Activated CD4-positive, alpha-beta T cell treated with anti-CD3 and anti-CD28 coated beads for 36 hours (primary cell): Measurements from ENCODE around the gene VEGFC. TPM values are rescaled to one million over a fixed set of nuclear protein-coding genes. Genes with fewer than 3 reads are reported as not detected.

ENCODE experiments used
- ATAC-seq: fragments of 200-7000 bp; cut with Tn5 transposase; one replicate; pipeline ENCODE4 v1.10.0; 2021; ENCODE audit warnings: mild to moderate bottlenecking, moderate library complexity
- CTCF ChIA-PET: fragments of 350-600 bp; sonication (Branson Sonifier 250); formaldehyde crosslinking; loops from one replicate; lab custom pipeline; 2021; ENCODE audit warnings: antibody characterized with exemption; lab: Charles Lee
- POLR2A ChIA-PET: fragments of 350-600 bp; sonication (Branson Sonifier 250); formaldehyde crosslinking; loops from one replicate; lab custom pipeline; 2021; ENCODE audit warnings: antibody characterized with exemption, inconsistent platforms; lab: Charles Lee
- DNase-seq: peaks from one replicate; pipeline ENCODE4 v3.0.0-alpha.2; 2020
- H3K27ac Mint-ChIP-seq: one replicate; pipeline ENCODE4 v1.8.0; 2021; ENCODE audit warnings: mixed read lengths
- H3K27me3 Mint-ChIP-seq: one replicate; pipeline ENCODE4 v1.8.0; 2021; ENCODE audit warnings: mixed read lengths
- H3K36me3 Mint-ChIP-seq: one replicate; pipeline ENCODE4 v1.8.0; 2021; ENCODE audit warnings: low read depth, mixed read lengths
- H3K4me1 Mint-ChIP-seq: one replicate; pipeline ENCODE4 v1.8.0; 2021; ENCODE audit warnings: mixed read lengths
- H3K4me3 Mint-ChIP-seq: one replicate; pipeline ENCODE4 v1.8.0; 2021; ENCODE audit warnings: mild to moderate bottlenecking, moderate library complexity, mixed read lengths
- H3K9me3 Mint-ChIP-seq: one replicate; pipeline ENCODE4 v1.8.0; 2021; ENCODE audit warnings: low read depth, mixed read lengths
- intact Hi-C, 2 experiments: fragments of 100-400 bp; cut with DNase I in 1 of 2; cut with micrococcal nuclease in 1 of 2; formaldehyde crosslinking; loops; one replicate each; pipeline versions ENCODE4 v1.14.2 to v1.15.1; 2022 to 2024; cut with DNase I, micrococcal nuclease
- total RNA-seq, 2 experiments: library from RNA; stranded (reverse); gene quantifications; one replicate each; pipeline ENCODE4 v1.2.3, GENCODE V29; 2021

VEGFC gene
- total RNA-seq, 2 experiments from 2014 or later, result not detected

- Mint-ChIP-seq H3K4me3 (no peak overlapping the region), H3K36me3 (no peaks in the 10 kb centered on the region), H3K4me1 (no peaks in the 10 kb centered on the region), H3K27ac (no peak overlapping the region), H3K27me3 (no peaks in the 10 kb centered on the region), H3K9me3 (peaks cover 2% of the 10 kb centered on the region)
- intact Hi-C loops, result no loop called here
- DNase-seq (no peak), ATAC-seq (no peak)
- ChIA-PET CTCF (interaction anchor here (1.0 kb wide), 1 partner anchor 70 kb away, joined by 3 read pairs; no protein-coding TSS in a partner anchor), POLR2A (no interaction called here)
These were observed 32.1 kb upstream of the VEGFC start for GRCh38 chr4:176824645-176825366.

GRCh38 chr4:176818531-176818930 lies 25.8 kb upstream of the VEGFC start:
- H3K27ac Mint-ChIP-seq, result no peak overlapping the region
- DNase-seq (no peak), ATAC-seq (no peak)
- POLR2A ChIA-PET, result no interaction called here
- CTCF ChIA-PET, result no interaction called here
- no peaks in the 10 kb centered on the region for H3K9me3 Mint-ChIP-seq
- H3K4me1 Mint-ChIP-seq, result no peaks in the 10 kb centered on the region
- H3K4me3 Mint-ChIP-seq, result no peak overlapping the region
- intact Hi-C loops, result no loop called here
- H3K27me3 Mint-ChIP-seq, result no peaks in the 10 kb centered on the region
- H3K36me3 Mint-ChIP-seq, result no peaks in the 10 kb centered on the region

- ChIA-PET POLR2A (no interaction called here), CTCF (no interaction called here)
- intact Hi-C loops, result no loop called here
- no peak overlapping the region for H3K27ac Mint-ChIP-seq
- DNase-seq, result no peak
- H3K27me3 Mint-ChIP-seq, result no peaks in the 10 kb centered on the region
- H3K9me3 Mint-ChIP-seq, result no peaks in the 10 kb centered on the region
- no peak for ATAC-seq
- H3K4me3 Mint-ChIP-seq, result no peak overlapping the region
- no peaks in the 10 kb centered on the region for H3K4me1 Mint-ChIP-seq
- no peaks in the 10 kb centered on the region for H3K36me3 Mint-ChIP-seq
These were observed 24.5 kb upstream of the VEGFC start for GRCh38 chr4:176817204-176817603.

GRCh38 chr4:176814770-176815169 lies 22.0 kb upstream of the VEGFC start:
- no peaks in the 10 kb centered on the region for H3K36me3 Mint-ChIP-seq
- H3K9me3 Mint-ChIP-seq, result no peaks in the 10 kb centered on the region
- DNase-seq, result no peak
- no peaks in the 10 kb centered on the region for H3K27me3 Mint-ChIP-seq
- no peak for ATAC-seq
- no peaks in the 10 kb centered on the region for H3K4me1 Mint-ChIP-seq
- no peak overlapping the region for H3K4me3 Mint-ChIP-seq
- H3K27ac Mint-ChIP-seq, result no peak overlapping the region
- ChIA-PET POLR2A (no interaction called here), CTCF (no interaction called here)
- intact Hi-C loops, result no loop called here

GRCh38 chr4:176810481-176811249 lies 17.9 kb upstream of the VEGFC start:
- intact Hi-C loops, result no loop called here
- Mint-ChIP-seq H3K4me3 (no peak overlapping the region), H3K9me3 (peaks cover 7% of the 10 kb centered on the region), H3K27me3 (no peaks in the 10 kb centered on the region), H3K27ac (no peak overlapping the region), H3K4me1 (no peaks in the 10 kb centered on the region), H3K36me3 (no peaks in the 10 kb centered on the region)
- CTCF ChIA-PET, result no interaction called here
- POLR2A ChIA-PET, result no interaction called here
- ATAC-seq (no peak), DNase-seq (no peak)

- ATAC-seq, result no peak
- H3K4me3 Mint-ChIP-seq, result no peak overlapping the region
- no peak overlapping the region for H3K27ac Mint-ChIP-seq
- CTCF ChIA-PET, result no interaction called here
- H3K4me1 Mint-ChIP-seq, result no peaks in the 10 kb centered on the region
- no peaks in the 10 kb centered on the region for H3K27me3 Mint-ChIP-seq
- peaks cover 7% of the 10 kb centered on the region for H3K9me3 Mint-ChIP-seq
- no peaks in the 10 kb centered on the region for H3K36me3 Mint-ChIP-seq
- POLR2A ChIA-PET, result no interaction called here
- no peak for DNase-seq
- intact Hi-C loops, result no loop called here
These were observed 14.2 kb upstream of the VEGFC start for GRCh38 chr4:176806778-176807375.

GRCh38 chr4:176805155-176805554 lies 12.4 kb upstream of the VEGFC start:
- intact Hi-C loops, result no loop called here
- ChIA-PET POLR2A (no interaction called here), CTCF (no interaction called here)
- DNase-seq, result no peak
- no peak for ATAC-seq
- Mint-ChIP-seq H3K4me1 (no peaks in the 10 kb centered on the region), H3K27ac (no peak overlapping the region), H3K4me3 (no peak overlapping the region), H3K27me3 (no peaks in the 10 kb centered on the region), H3K36me3 (no peaks in the 10 kb centered on the region), H3K9me3 (peaks cover 7% of the 10 kb centered on the region)

- no peaks in the 10 kb centered on the region for H3K36me3 Mint-ChIP-seq
- ATAC-seq (no peak), DNase-seq (no peak)
- H3K9me3 Mint-ChIP-seq, result no peaks in the 10 kb centered on the region
- H3K27ac Mint-ChIP-seq, result no peak overlapping the region
- no peaks in the 10 kb centered on the region for H3K4me1 Mint-ChIP-seq
- peaks cover 3% of the 10 kb centered on the region for H3K27me3 Mint-ChIP-seq
- CTCF ChIA-PET, result no interaction called here
- intact Hi-C loops, result no loop called here
- POLR2A ChIA-PET, result no interaction called here
- H3K4me3 Mint-ChIP-seq, result no peak overlapping the region
These were observed 8.3 kb upstream of the VEGFC start for GRCh38 chr4:176800891-176801534.

GRCh38 chr4:176799653-176800052 lies 6.9 kb upstream of the VEGFC start:
- CTCF ChIA-PET, result no interaction called here
- Mint-ChIP-seq H3K4me1 (no peaks in the 10 kb centered on the region), H3K9me3 (no peaks in the 10 kb centered on the region), H3K27ac (no peak overlapping the region), H3K36me3 (no peaks in the 10 kb centered on the region), H3K4me3 (no peak overlapping the region), H3K27me3 (peaks cover 7% of the 10 kb centered on the region)
- ATAC-seq, result no peak
- intact Hi-C loops, result no loop called here
- no peak for DNase-seq
- POLR2A ChIA-PET, result no interaction called here

- no peak for ATAC-seq
These were observed 5.8 kb upstream of the VEGFC start for GRCh38 chr4:176798540-176798939.

GRCh38 chr4:176795441-176795840 lies 2.7 kb upstream of the VEGFC start:
- ATAC-seq (no peak), DNase-seq (no peak)
- H3K36me3 Mint-ChIP-seq, result no peaks in the 10 kb centered on the region
- ChIA-PET POLR2A (no interaction called here), CTCF (no interaction called here)
- peaks cover 3% of the 10 kb centered on the region for H3K4me1 Mint-ChIP-seq
- no peaks in the 10 kb centered on the region for H3K9me3 Mint-ChIP-seq
- no peak overlapping the region for H3K27ac Mint-ChIP-seq
- intact Hi-C loops, result no loop called here
- H3K27me3 Mint-ChIP-seq, result peaks cover 30% of the 10 kb centered on the region
- no peak overlapping the region for H3K4me3 Mint-ChIP-seq

More at GRCh38 chr4:176798540-176798939, 5.8 kb upstream of the VEGFC start:
- intact Hi-C loops, result no loop called here
- Mint-ChIP-seq H3K4me3 (no peak overlapping the region), H3K36me3 (no peaks in the 10 kb centered on the region), H3K27me3 (peaks cover 14% of the 10 kb centered on the region), H3K4me1 (no peaks in the 10 kb centered on the region), H3K9me3 (no peaks in the 10 kb centered on the region), H3K27ac (no peak overlapping the region)
- ChIA-PET CTCF (interaction anchor here (1.3 kb wide), 1 partner anchor 248 kb away, joined by 4 read pairs; no protein-coding TSS in a partner anchor), POLR2A (no interaction called here)
- no peak for DNase-seq
